Stomach (tissue), 9 donors: ENCODE results near the gene GIPC3. TPM values are rescaled to one million over a fixed set of nuclear protein-coding genes. Genes with fewer than 3 reads are reported as not detected.

Source experiments
- DNase-seq, 2 donors: peaks; one replicate each; pipeline versions ENCODE4 v3.0.0 to v3.0.0-alpha.2; 2013 to 2019
- H3K27ac ChIP-seq, 5 donors: fragments of 200-600 bp in 4 of 5; sonication (generic) in 4 of 5; one replicate each; pipeline ENCODE4 v1.5.1; 2013 to 2019; ENCODE audit warnings: mild to moderate bottlenecking in 1 of 5, moderate library complexity in 1 of 5
- H3K27me3 ChIP-seq, 3 donors: fragments of 200-600 bp; sonication (generic); one replicate each; pipeline ENCODE4 v1.5.1; 2017 to 2019; ENCODE audit warnings: mixed run types in 1 of 3
- H3K36me3 ChIP-seq, 4 donors: fragments of 200-600 bp; sonication (generic); 1 replicate in 3 of 4; 2 replicates in 1 of 4; pipeline ENCODE4 v1.5.1; 2016 to 2019
- H3K4me1 ChIP-seq, 4 donors: fragments of 200-600 bp; sonication (generic); one replicate each; pipeline ENCODE4 v1.5.1; 2016 to 2019
- H3K4me3 ChIP-seq, 4 donors: fragments of 200-600 bp; sonication (generic) in 3 of 4; one replicate each; pipeline ENCODE4 v1.5.1; 2016 to 2019; ENCODE audit warnings: mild to moderate bottlenecking in 1 of 4
- H3K9me3 ChIP-seq, 4 donors: fragments of 200-600 bp; sonication (generic); one replicate each; pipeline ENCODE4 v1.5.1; 2016 to 2019
- EP300 ChIP-seq: sonication (generic); formaldehyde crosslinking; IDR thresholded peaks from one replicate; pipeline ENCODE4 v1.6.1; 2017; ENCODE audit warnings: antibody characterized with exemption
- POLR2A ChIP-seq, 4 donors: fragments of 450-650 bp; IDR thresholded peaks; one replicate each; pipeline ENCODE4 v1.6.1; 2016; ENCODE audit warnings: antibody characterized with exemption in 4 of 4, control low read depth in 2 of 4, mild to moderate bottlenecking in 1 of 4, moderate library complexity in 1 of 4
- POLR2AphosphoS5 ChIP-seq, 3 donors: sonication (generic); formaldehyde crosslinking; IDR thresholded peaks; one replicate each; pipeline ENCODE4 v1.6.1; 2016; ENCODE audit warnings: antibody characterized with exemption in 3 of 3
- WGBS, 5 donors: extraction: QIAGEN DNeasy Blood & Tissue Kit in 3 of 5; methylation state at CpG; one replicate each; pipeline versions ENCODE4 v1.1.5 to v1.1.7; 2013 to 2018; 5-methylcytosine and 5-hydroxymethylcytosine counted together
- intact Hi-C: fragments of 100-400 bp; cut with DNase I; formaldehyde crosslinking; loops from one replicate; pipeline ENCODE4 v1.15.1; 2023; ENCODE audit warnings: low total_unique reads
- polyA plus RNA-seq, 3 donors: library from polyadenylated mRNA; stranded (reverse); fragments of 200-250 nt; gene quantifications; one replicate each; pipeline ENCODE4 v1.2.3, GENCODE V29; 2013
- total RNA-seq, 5 donors: library from RNA; depleted of rRNA; stranded (reverse); fragments of >200 nt; gene quantifications; one replicate each; pipeline versions ENCODE4 v1.1.0 to v1.2.3, GENCODE V29; 2014 to 2016
- TF ChIP-seq, protein P1 (sequence below), 7 experiments: fragments of 450-650 bp in 4 of 7; fragments of 200-600 bp in 3 of 7; sonication (generic) in 3 of 7; IDR thresholded peaks; one replicate each; pipeline ENCODE4 v1.5.1; 2016 to 2019; ENCODE audit warnings: antibody characterized with exemption in 7 of 7, control low read depth in 2 of 7, mild to moderate bottlenecking in 1 of 7
- donor health status: healthy with polysubstance abuse.
- donor health status: Bipolar disorder and iron deficiency.
- donor health status: healthy.

GIPC3 gene
- total and polyA plus RNA-seq, 8 donors = 0.75 to 2.9 (median 1.5) TPM; not detected in 4

DNA sequence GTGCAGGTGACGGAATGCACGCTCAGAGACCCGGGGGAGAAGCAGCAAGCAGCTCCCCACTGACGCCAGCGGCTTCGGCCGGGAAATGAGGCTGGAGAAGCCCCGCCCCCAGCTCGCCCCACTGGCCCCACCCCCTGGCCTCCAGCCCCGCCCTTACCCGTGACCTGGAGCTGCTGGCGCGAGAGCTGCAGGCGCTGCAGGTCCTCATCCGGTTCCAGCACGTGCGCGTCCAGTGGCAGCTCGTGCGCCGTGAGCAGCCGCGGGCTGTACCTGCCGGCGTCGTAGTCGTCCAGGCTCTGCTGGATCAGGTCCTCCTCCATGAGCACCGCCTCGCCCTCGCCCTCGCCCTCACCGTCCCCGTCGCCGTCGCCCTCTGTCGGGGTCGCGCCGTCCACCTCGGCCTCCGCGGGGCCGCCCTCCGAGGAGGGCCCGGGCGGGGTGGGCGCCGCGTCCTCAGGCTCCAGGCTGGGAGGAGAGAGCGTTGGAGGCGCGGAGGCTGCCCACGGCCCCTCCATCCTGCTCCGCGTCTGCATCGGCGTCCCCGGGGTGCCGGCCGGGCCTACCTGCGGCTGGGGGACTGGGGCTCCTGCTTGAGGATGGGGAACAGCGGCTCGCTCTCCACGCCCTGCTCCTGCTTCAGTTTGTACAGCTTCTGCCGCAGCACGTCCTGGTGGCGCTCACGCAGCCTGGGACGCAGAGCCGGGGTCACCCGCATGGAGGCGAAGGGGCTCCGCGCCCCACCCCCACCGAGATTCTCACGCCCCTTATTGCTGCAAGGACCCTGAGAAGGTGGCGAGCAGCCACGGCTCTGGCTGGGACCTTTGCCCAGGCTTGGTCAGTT, 27.8 kb downstream of the GIPC3 start:
- Histone ChIP-seq H3K27me3 (peaks cover 0 to 2% (median 0%) of the 10 kb centered on the region in 3 donors), H3K4me3 (no peak overlapping the region), H3K9me3 (no peaks in the 10 kb centered on the region), H3K4me1 (peaks cover under 1 to 37% (median 28%) of the 10 kb centered on the region in 4 donors), H3K36me3 (peaks cover 22 to 75% (median 67%) of the 10 kb centered on the region in 4 donors), H3K27ac (peak overlapping the region in 3 of 5 donors; percentile 20 to 50 (median 49))
- TF ChIP-seq POLR2AphosphoS5 (IDR thresholded peaks at IDR 0.05) (no peak), EP300 (no peak), POLR2A (IDR thresholded peaks at IDR 0.05) (no peak)
- TF ChIP-seq, protein P1, sequence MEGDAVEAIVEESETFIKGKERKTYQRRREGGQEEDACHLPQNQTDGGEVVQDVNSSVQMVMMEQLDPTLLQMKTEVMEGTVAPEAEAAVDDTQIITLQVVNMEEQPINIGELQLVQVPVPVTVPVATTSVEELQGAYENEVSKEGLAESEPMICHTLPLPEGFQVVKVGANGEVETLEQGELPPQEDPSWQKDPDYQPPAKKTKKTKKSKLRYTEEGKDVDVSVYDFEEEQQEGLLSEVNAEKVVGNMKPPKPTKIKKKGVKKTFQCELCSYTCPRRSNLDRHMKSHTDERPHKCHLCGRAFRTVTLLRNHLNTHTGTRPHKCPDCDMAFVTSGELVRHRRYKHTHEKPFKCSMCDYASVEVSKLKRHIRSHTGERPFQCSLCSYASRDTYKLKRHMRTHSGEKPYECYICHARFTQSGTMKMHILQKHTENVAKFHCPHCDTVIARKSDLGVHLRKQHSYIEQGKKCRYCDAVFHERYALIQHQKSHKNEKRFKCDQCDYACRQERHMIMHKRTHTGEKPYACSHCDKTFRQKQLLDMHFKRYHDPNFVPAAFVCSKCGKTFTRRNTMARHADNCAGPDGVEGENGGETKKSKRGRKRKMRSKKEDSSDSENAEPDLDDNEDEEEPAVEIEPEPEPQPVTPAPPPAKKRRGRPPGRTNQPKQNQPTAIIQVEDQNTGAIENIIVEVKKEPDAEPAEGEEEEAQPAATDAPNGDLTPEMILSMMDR (IDR thresholded peaks at IDR 0.05) = no peak
- intact Hi-C loops = loop anchor here (10.0 kb wide), 1 partner anchor 68 kb away; no protein-coding TSS in a partner anchor
- no peak for DNase-seq
- WGBS, 5 donors = 83 to 90% (median 88%) methylated on average over 53 to 79 of the region's 79 CpGs

DNA sequence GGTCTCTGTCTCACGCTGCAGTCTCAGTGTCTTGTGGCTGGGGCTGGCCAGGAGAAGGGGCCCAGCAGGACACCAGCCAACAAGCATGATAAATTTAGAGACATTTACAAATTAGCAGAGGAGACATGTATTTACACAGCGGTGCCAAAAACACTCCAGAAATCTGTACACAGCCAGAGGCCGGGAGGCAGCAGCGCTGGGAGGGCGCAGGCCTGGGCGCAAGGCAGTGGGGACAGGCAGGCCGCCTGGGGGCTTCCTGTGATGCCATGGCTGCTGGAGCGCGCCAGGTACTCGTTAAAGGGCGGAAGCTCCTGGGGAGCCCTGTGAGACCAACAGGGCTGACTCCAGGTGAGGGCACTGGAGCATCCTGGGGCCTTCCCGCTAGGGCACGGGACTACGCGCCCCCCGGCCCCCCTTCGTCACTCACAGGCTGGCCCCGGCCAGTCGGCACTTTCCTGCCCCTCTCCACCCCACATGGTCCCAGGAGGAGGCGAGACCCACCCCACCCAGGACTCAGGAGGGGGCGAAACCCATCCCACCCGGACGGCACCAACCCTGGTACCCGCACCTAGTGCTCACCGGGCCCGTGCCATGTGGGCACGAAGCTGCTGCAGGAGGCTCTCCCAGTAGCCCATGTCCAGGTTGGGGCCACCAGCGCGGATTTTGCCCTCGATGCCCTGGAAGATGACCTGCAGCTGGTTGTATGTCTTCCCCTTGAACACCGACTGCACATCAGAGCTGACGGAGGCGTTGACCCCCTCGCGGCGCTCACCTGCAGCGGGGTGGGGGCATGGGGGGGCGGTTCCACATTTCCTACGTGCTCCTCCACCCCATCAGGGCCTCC, 28.8 kb downstream of the GIPC3 start:
- Histone ChIP-seq H3K4me3 (no peak overlapping the region), H3K9me3 (no peaks in the 10 kb centered on the region), H3K36me3 (peaks cover 26 to 80% (median 70%) of the 10 kb centered on the region in 4 donors), H3K27me3 (no peaks in the 10 kb centered on the region), H3K4me1 (peaks cover 3 to 37% (median 28%) of the 10 kb centered on the region in 4 donors), H3K27ac (peak overlapping the region in 3 of 5 donors; percentile 20 to 50 (median 49))
- DNase-seq = peak in 1 of 2 donors; percentile 50
- intact Hi-C loops = loop anchor here (10.0 kb wide), 1 partner anchor 69 kb away; no protein-coding TSS in a partner anchor
- TF ChIP-seq POLR2AphosphoS5 (IDR thresholded peaks at IDR 0.05) (no peak), POLR2A (IDR thresholded peaks at IDR 0.05) (no peak), EP300 (no peak)
- TF ChIP-seq, protein P1 (IDR thresholded peaks at IDR 0.05) = no peak
- WGBS, 5 donors = 84 to 92% (median 88%) methylated on average over 24 to 39 of the region's 39 CpGs

DNA sequence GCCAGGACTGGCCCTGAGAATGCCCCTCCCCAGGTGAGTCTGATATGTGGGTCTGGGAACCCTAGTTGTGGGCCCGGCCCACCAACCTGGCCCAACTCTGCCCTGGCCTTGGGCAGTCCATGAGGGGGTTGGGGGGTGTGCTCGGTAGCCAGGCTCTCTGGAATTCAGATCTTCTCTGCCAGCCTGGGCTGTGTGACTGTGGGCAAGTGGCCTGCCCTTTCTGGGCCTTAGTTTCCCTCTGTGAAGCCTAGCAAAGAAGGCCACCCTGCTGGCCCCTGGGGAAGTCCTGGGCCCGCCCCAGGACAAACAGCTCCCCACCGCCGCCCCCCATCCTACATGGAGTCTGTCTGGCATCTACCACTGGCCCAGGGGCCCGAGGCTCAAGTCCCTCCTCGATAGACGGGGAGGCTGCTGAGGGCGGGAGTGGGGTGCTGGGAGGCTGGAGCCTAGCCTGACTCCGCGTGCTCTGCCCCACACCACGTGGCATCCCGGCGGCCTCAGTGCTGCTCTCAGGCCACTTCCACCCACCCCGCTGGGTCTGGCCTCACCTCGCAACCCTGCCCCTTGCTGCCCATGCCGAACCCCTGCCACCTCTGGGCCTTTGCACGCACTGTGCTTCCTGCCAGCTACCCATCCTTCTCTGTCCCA, 29.7 kb downstream of the GIPC3 start:
- Histone ChIP-seq H3K4me1 (peaks cover 3 to 37% (median 25%) of the 10 kb centered on the region in 4 donors), H3K4me3 (no peak overlapping the region), H3K36me3 (peaks cover 31 to 89% (median 78%) of the 10 kb centered on the region in 4 donors), H3K9me3 (no peaks in the 10 kb centered on the region), H3K27ac (no peak overlapping the region), H3K27me3 (no peaks in the 10 kb centered on the region)
- no peak for DNase-seq
- TF ChIP-seq POLR2AphosphoS5 (IDR thresholded peaks at IDR 0.05) (no peak), EP300 (no peak), POLR2A (IDR thresholded peaks at IDR 0.05) (no peak)
- TF ChIP-seq, protein P1 (IDR thresholded peaks at IDR 0.05) = no peak
- 91 to 97% (median 94%) methylated on average over 10 to 18 of the region's 18 CpGs for WGBS, 5 donors
- intact Hi-C loops = loop anchor here (10.0 kb wide), 1 partner anchor 70 kb away; no protein-coding TSS in a partner anchor
